Gastroesophageal sphincter (tissue), 4 donors: ENCODE results near the gene CEBPB. TPM values are rescaled to one million over a fixed set of nuclear protein-coding genes. Genes with fewer than 3 reads are reported as not detected.

Experiments used
- ATAC-seq: fragments of 150-250 bp; one replicate; pipeline ENCODE4 v1.9.1; 2016; ENCODE audit warnings: mild to moderate bottlenecking, moderate library complexity
- H3K27ac ChIP-seq, 4 donors: fragments of 200-600 bp; sonication (generic) in 3 of 4; 1 replicate in 3 of 4; 2 replicates in 1 of 4; pipeline ENCODE4 v1.5.1; 2016 to 2019
- H3K27me3 ChIP-seq: fragments of 200-600 bp; sonication (generic); one replicate; pipeline ENCODE4 v1.5.1; 2019
- H3K36me3 ChIP-seq, 2 donors: fragments of 200-600 bp; sonication (generic); one replicate each; pipeline ENCODE4 v1.5.1; 2019; ENCODE audit warnings: control low read depth in 1 of 2
- H3K4me1 ChIP-seq, 3 donors: fragments of 200-600 bp; sonication (generic); 1 replicate in 2 of 3; 2 replicates in 1 of 3; pipeline ENCODE4 v1.5.1; 2016 to 2019; ENCODE audit warnings: control low read depth in 2 of 3
- H3K4me3 ChIP-seq, 2 donors: fragments of 200-600 bp; sonication (generic); one replicate each; pipeline ENCODE4 v1.5.1; 2019; ENCODE audit warnings: mild to moderate bottlenecking in 1 of 2, moderate library complexity in 1 of 2
- H3K9me3 ChIP-seq, 3 donors: fragments of 200-600 bp; sonication (generic); one replicate each; pipeline ENCODE4 v1.5.1; 2017 to 2019; ENCODE audit warnings: control low read depth in 2 of 3
- CTCF ChIP-seq, 4 experiments: fragments of 200-600 bp in 2 of 4; fragments of 450-650 bp in 2 of 4; sonication (generic) in 1 of 4; IDR thresholded peaks; one replicate each; pipeline ENCODE4 v1.5.1; 2017 to 2019; ENCODE audit warnings: antibody characterized with exemption in 4 of 4, mild to moderate bottlenecking in 2 of 4, moderate library complexity in 2 of 4
- EP300 ChIP-seq: sonication (generic); formaldehyde crosslinking; IDR thresholded peaks from one replicate; pipeline ENCODE4 v1.6.1; 2017; ENCODE audit warnings: antibody characterized with exemption, mild to moderate bottlenecking
- POLR2A ChIP-seq, 2 donors: fragments of 450-650 bp; IDR thresholded peaks; one replicate each; pipeline ENCODE4 v1.6.1; 2017; ENCODE audit warnings: antibody characterized with exemption in 2 of 2, mild to moderate bottlenecking in 2 of 2, moderate library complexity in 1 of 2
- POLR2AphosphoS5 ChIP-seq: sonication (generic); formaldehyde crosslinking; IDR thresholded peaks from one replicate; pipeline ENCODE4 v1.6.1; 2017; ENCODE audit warnings: antibody characterized with exemption
- whole genome bisulfite sequencing, 2 donors: methylation state at CpG; one replicate each; pipeline ENCODE4 v1.1.5; 2018; ENCODE audit warnings: low coverage in 1 of 2; 5-methylcytosine and 5-hydroxymethylcytosine counted together
- total RNA-seq, 4 donors: library from RNA; depleted of rRNA; stranded (reverse); fragments of >200 nt; gene quantifications; one replicate each; pipeline ENCODE4 v1.1.0, GENCODE V29; 2016

Gene CEBPB
- total RNA-seq, 4 donors from 2014 or later: 85.2 to 125 (median 108) TPM

- Histone ChIP-seq H3K9me3 (no peaks in the 10 kb centered on the region), H3K4me1 (peaks cover 0 to 12% (median 10%) of the 10 kb centered on the region in 3 donors), H3K27ac (no peak overlapping the region), H3K4me3 (no peak overlapping the region), H3K27me3 (no peaks in the 10 kb centered on the region), H3K36me3 (no peaks in the 10 kb centered on the region)
- 81 to 88% methylated on average over 4 to 7 of the region's 9 CpGs for WGBS, 2 donors
- ATAC-seq: no peak
- TF ChIP-seq POLR2AphosphoS5: no peak
These were observed 40.4 kb downstream of the CEBPB start for GRCh38 chr20:50230871-50231560.

DNA sequence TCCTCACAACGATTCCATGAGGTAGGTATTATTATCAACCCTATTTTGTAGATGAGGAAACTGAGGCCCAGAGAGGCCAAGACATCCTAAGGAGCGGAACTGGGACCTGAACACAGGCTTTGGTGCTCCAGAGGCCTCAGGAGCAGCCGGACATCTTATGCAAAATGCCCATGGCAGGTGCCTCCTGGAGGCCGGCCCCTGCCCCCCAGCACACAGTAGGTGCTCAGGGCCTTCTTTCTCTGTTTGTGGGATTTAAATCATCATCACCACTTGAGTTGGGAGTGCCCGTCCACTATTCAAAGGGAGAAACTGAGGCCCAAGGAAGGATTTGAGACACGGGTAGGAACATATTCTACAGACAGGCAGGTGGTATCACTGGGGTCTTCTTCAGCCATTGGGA, 41.2 kb downstream of the CEBPB start:
- H3K27me3 ChIP-seq: no peaks in the 10 kb centered on the region
- peaks cover 0 to 3% (median 2%) of the 10 kb centered on the region in 3 donors for H3K4me1 ChIP-seq
- TF ChIP-seq POLR2A (IDR thresholded peaks at IDR 0.05) (no peak), POLR2AphosphoS5 (no peak), CTCF (IDR thresholded peaks at IDR 0.05) (no peak), EP300 (no peak)
- H3K36me3 ChIP-seq: no peaks in the 10 kb centered on the region
- WGBS, 2 donors: 80 to 100% methylated on average over 1 to 4 of the region's 6 CpGs
- no peak for ATAC-seq
- H3K27ac ChIP-seq: no peak overlapping the region
- H3K9me3 ChIP-seq: no peaks in the 10 kb centered on the region
- no peak overlapping the region for H3K4me3 ChIP-seq

DNA sequence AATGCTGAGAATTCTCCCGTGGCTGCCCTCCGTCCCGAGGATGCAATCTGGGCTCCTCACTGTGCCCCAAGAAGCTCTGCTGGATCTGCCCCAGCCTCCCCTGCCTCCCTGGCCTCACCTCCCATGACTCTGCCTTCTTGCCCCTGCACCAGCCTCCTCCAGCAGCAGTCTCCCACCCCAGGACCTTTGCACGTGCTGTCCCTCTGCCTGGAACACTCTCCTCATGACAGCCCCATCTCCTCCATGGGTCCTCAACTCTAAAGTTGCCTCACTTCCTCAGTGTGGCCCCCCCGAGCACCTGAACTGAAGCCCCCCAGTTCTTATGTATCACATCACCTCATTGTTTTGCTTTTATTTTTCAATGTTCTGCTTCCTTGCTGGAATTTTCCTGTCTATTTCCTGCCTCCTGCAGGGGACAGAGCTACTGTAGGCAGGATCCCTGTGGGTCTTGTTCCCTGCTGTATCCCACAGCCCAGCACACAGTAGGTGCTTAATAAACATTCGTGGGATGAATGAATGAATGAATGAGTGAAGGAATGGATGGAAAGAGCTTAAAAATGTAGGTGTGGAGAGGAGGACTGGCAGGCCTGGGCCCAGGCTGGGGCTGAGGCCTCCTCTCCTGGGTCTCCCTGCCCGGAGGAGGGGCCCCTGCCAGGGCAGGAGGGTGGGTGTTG, 42.2 kb downstream of the CEBPB start:
- Histone ChIP-seq H3K4me1 (no peaks in the 10 kb centered on the region), H3K4me3 (no peak overlapping the region), H3K9me3 (no peaks in the 10 kb centered on the region), H3K27ac (no peak overlapping the region), H3K27me3 (no peaks in the 10 kb centered on the region), H3K36me3 (no peaks in the 10 kb centered on the region)
- ATAC-seq: no peak
- TF ChIP-seq CTCF (IDR thresholded peaks at IDR 0.05) (no peak), POLR2AphosphoS5 (no peak), EP300 (no peak), POLR2A (IDR thresholded peaks at IDR 0.05) (no peak)
- 89 to 93% methylated on average over 3 to 6 of the region's 7 CpGs for WGBS, 2 donors

- no peaks in the 10 kb centered on the region for H3K27me3 ChIP-seq
- no peak for TF ChIP-seq EP300
- TF ChIP-seq POLR2AphosphoS5: no peak
- TF ChIP-seq CTCF (IDR thresholded peaks at IDR 0.05): no peak
- no peak for TF ChIP-seq POLR2A (IDR thresholded peaks at IDR 0.05)
- no CpG with 5 or more reads among the region's 19 CpGs for WGBS, 2 donors
- H3K27ac ChIP-seq: no peak overlapping the region
- H3K36me3 ChIP-seq: no peaks in the 10 kb centered on the region
- no peak for ATAC-seq
- no peaks in the 10 kb centered on the region for H3K9me3 ChIP-seq
- no peaks in the 10 kb centered on the region for H3K4me1 ChIP-seq
- H3K4me3 ChIP-seq: no peak overlapping the region
These were observed 42.9 kb downstream of the CEBPB start for GRCh38 chr20:50233325-50234212.

DNA sequence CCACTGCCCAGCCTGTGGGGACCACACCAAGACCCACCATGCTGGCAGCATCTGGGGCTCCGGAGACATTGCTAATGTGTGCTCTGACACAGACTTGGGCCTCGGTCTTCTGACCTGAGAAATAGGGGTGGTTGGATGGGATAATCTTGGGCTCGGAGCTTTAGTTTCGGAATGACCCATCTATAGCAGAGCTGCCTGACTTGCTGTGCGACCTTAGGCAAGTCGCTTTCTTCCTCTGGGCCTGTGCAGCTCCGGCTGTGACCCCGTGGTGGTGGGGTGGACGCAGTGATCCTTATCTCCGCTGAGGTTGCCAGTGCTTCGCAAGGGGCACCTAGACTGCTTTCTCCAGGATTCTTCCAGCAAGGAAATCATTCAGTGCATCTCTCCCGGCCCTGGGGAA, 43.7 kb downstream of the CEBPB start:
- Histone ChIP-seq H3K4me1 (no peaks in the 10 kb centered on the region), H3K27me3 (no peaks in the 10 kb centered on the region), H3K9me3 (no peaks in the 10 kb centered on the region), H3K27ac (no peak overlapping the region), H3K36me3 (no peaks in the 10 kb centered on the region), H3K4me3 (no peak overlapping the region)
- ATAC-seq: no peak
- TF ChIP-seq EP300 (no peak), CTCF (IDR thresholded peaks at IDR 0.05) (no peak), POLR2A (IDR thresholded peaks at IDR 0.05) (no peak), POLR2AphosphoS5 (no peak)
- 87% methylated on average over 3 of the region's 12 CpGs; no CpG with 5 or more reads in 1 of the 2 donors for WGBS, 2 donors
